ENCODE data around the gene FAM117A. TPM values are rescaled to one million over a fixed set of nuclear protein-coding genes. Genes with fewer than 3 reads are reported as not detected.
"Not testable (repeated sequence)": the region's sequence is repeated elsewhere in the genome, so short reads cannot be mapped to it uniquely, and the experiment has no call there.

Gene FAM117A
- total RNA-seq, 3 donors from 2014 or later, result 10.3 to 12.1 (median 11.6) TPM

- Mint-ChIP-seq H3K4me1 (ENCODE audit: low read depth) (peaks cover 49% of the 10 kb centered on the region), H3K9me3 (no peaks in the 10 kb centered on the region), H3K4me3 (peak overlapping the region; percentile 87), H3K27me3 (ENCODE audit: low read depth) (no peaks in the 10 kb centered on the region), H3K36me3 (ENCODE audit: insufficient read depth) (peaks cover 15% of the 10 kb centered on the region)
- ATAC-seq (no peak), DNase-seq (no peak)
Observed at GRCh38 chr17:49676276-49676868, 87.6 kb downstream of the FAM117A start.

- ATAC-seq, result no peak
- Mint-ChIP-seq H3K4me1 (ENCODE audit: low read depth) (peaks cover 63% of the 10 kb centered on the region), H3K9me3 (no peaks in the 10 kb centered on the region), H3K27me3 (ENCODE audit: low read depth) (no peaks in the 10 kb centered on the region), H3K36me3 (ENCODE audit: insufficient read depth) (peaks cover 15% of the 10 kb centered on the region), H3K4me3 (peak overlapping the region; percentile 87)
- no peak for DNase-seq
Observed at GRCh38 chr17:49674507-49674906, 89.4 kb downstream of the FAM117A start.

- H3K27me3 Mint-ChIP-seq (ENCODE audit: low read depth); ATAC-seq; DNase-seq; H3K4me3 Mint-ChIP-seq; H3K9me3 Mint-ChIP-seq: not testable (repeated sequence)
- H3K36me3 Mint-ChIP-seq (ENCODE audit: insufficient read depth), result peaks cover 15% of the 10 kb centered on the region
- H3K4me1 Mint-ChIP-seq (ENCODE audit: low read depth), result peaks cover 63% of the 10 kb centered on the region
Observed at GRCh38 chr17:49673679-49674078, 90.3 kb downstream of the FAM117A start.

GRCh38 chr17:49670641-49671040 lies 93.3 kb downstream of the FAM117A start:
- ATAC-seq (no peak), DNase-seq (no peak)
- no peaks in the 10 kb centered on the region for H3K9me3 Mint-ChIP-seq
- no peaks in the 10 kb centered on the region for H3K27me3 Mint-ChIP-seq (ENCODE audit: low read depth)
- H3K4me1 Mint-ChIP-seq (ENCODE audit: low read depth), result peaks cover 57% of the 10 kb centered on the region
- no peak overlapping the region for H3K4me3 Mint-ChIP-seq
- peaks cover 16% of the 10 kb centered on the region for H3K36me3 Mint-ChIP-seq (ENCODE audit: insufficient read depth)

GRCh38 chr17:49670002-49670401 lies 93.9 kb downstream of the FAM117A start:
- Mint-ChIP-seq H3K9me3 (no peaks in the 10 kb centered on the region), H3K4me1 (ENCODE audit: low read depth) (peaks cover 51% of the 10 kb centered on the region), H3K4me3 (no peak overlapping the region), H3K27me3 (ENCODE audit: low read depth) (no peaks in the 10 kb centered on the region), H3K36me3 (ENCODE audit: insufficient read depth) (peaks cover 12% of the 10 kb centered on the region)
- DNase-seq, result no peak
- ATAC-seq, result no peak

GRCh38 chr17:49667854-49668253 lies 96.1 kb downstream of the FAM117A start:
- Mint-ChIP-seq H3K27me3 (ENCODE audit: low read depth) (no peaks in the 10 kb centered on the region), H3K36me3 (ENCODE audit: insufficient read depth) (peaks cover 10% of the 10 kb centered on the region), H3K4me1 (ENCODE audit: low read depth) (peaks cover 44% of the 10 kb centered on the region), H3K4me3 (no peak overlapping the region), H3K9me3 (no peaks in the 10 kb centered on the region)
- DNase-seq (peak; percentile 16), ATAC-seq (no peak)

- ATAC-seq, result no peak
- Mint-ChIP-seq H3K4me1 (ENCODE audit: low read depth) (peaks cover 38% of the 10 kb centered on the region), H3K9me3 (no peaks in the 10 kb centered on the region), H3K4me3 (no peak overlapping the region), H3K36me3 (ENCODE audit: insufficient read depth) (peaks cover 17% of the 10 kb centered on the region), H3K27me3 (ENCODE audit: low read depth) (no peaks in the 10 kb centered on the region)
- no peak for DNase-seq
Observed at GRCh38 chr17:49664706-49665211, 99.2 kb downstream of the FAM117A start.

Other genes with a start within 250 kb of the FAM117A start
- gene NXPH3, start 188.3 kb downstream of the FAM117A start, total RNA-seq, result under 1 TPM in 1 of 3 donors, not detected in 2; 0.19 TPM
- 10 to 100 TPM; 61.4 to 78.1 (median 71.9) TPM for gene SPOP, start 86.0 kb downstream of the FAM117A start, total RNA-seq
- gene SLC35B1, start 56.2 kb downstream of the FAM117A start, total RNA-seq, result 10 to 100 TPM; 89.1 to 90.4 (median 90.3) TPM
- gene KAT7, start 24.6 kb upstream of the FAM117A start, total RNA-seq, result 10 to 100 TPM; 59.4 to 66.6 (median 63.8) TPM
- not detected for gene TAC4, start 83.9 kb upstream of the FAM117A start, total RNA-seq
- 1 to 10 TPM in 1 of 3 donors, under 1 TPM in 2; 0.73 to 1.1 (median 0.99) TPM for gene DLX4, start 205.1 kb upstream of the FAM117A start, total RNA-seq
- gene DLX3, start 231.1 kb upstream of the FAM117A start, total RNA-seq, result under 1 TPM; 0.08 to 0.47 (median 0.25) TPM

All from activated T-cell treated with anti-CD3 and anti-CD28 coated beads, Interleukin-2, amount 50 U/mL, for 4 hours (primary cell).